Progenitor cell of endocrine pancreas (in vitro differentiated cells): ENCODE measurements around the gene NOMO2. TPM values are rescaled to one million over a fixed set of nuclear protein-coding genes. Genes with fewer than 3 reads are reported as not detected.
"Not testable (repeated sequence)": the region's sequence is repeated elsewhere in the genome, so short reads cannot be mapped to it uniquely, and the experiment has no call there.

Source experiments
- DNase-seq: peaks from one replicate; pipeline ENCODE4 v3.0.0; 2021; ENCODE audit warnings: low spot score; ENCODE audit not compliant: unreplicated experiment
- H3K27ac Mint-ChIP-seq: 2 replicates; pipeline ENCODE4 v1.8.0; 2021; ENCODE audit warnings: mild to moderate bottlenecking, moderate library complexity, mixed read lengths
- H3K27me3 Mint-ChIP-seq: 2 replicates; pipeline ENCODE4 v1.8.0; 2021; ENCODE audit warnings: mixed read lengths
- H3K36me3 Mint-ChIP-seq: 2 replicates; pipeline ENCODE4 v1.8.0; 2022; ENCODE audit warnings: mixed read lengths; ENCODE audit not compliant: insufficient read depth
- H3K4me1 Mint-ChIP-seq: 2 replicates; pipeline ENCODE4 v1.8.0; 2021; ENCODE audit warnings: low read depth, mixed read lengths
- H3K4me3 Mint-ChIP-seq: 2 replicates; pipeline ENCODE4 v1.8.0; 2021; ENCODE audit warnings: low read depth, mild to moderate bottlenecking, moderate library complexity, mixed read lengths
- H3K9me3 Mint-ChIP-seq: 2 replicates; pipeline ENCODE4 v1.8.0; 2021; ENCODE audit warnings: low read depth, mixed read lengths
- total RNA-seq: library from RNA; stranded (reverse); gene quantifications from 2 replicates; pipeline ENCODE4 v1.2.1, GENCODE V29; 2021
- TF ChIP-seq, protein P1 (sequence below): fragments of 200-600 bp; sonication (generic); IDR thresholded peaks from one replicate; pipeline ENCODE4 v1.5.0; 2021; ENCODE audit warnings: antibody characterized with exemption, mild to moderate bottlenecking; ENCODE audit not compliant: unreplicated experiment

Gene NOMO2
- total RNA-seq, 1 donor from 2014 or later, result 116 TPM

- peak; percentile 20 for DNase-seq
- H3K9me3 Mint-ChIP-seq, H3K27me3 Mint-ChIP-seq, H3K36me3 Mint-ChIP-seq, H3K27ac Mint-ChIP-seq, H3K4me1 Mint-ChIP-seq, H3K4me3 Mint-ChIP-seq: not testable (repeated sequence)
- TF ChIP-seq, protein P1, sequence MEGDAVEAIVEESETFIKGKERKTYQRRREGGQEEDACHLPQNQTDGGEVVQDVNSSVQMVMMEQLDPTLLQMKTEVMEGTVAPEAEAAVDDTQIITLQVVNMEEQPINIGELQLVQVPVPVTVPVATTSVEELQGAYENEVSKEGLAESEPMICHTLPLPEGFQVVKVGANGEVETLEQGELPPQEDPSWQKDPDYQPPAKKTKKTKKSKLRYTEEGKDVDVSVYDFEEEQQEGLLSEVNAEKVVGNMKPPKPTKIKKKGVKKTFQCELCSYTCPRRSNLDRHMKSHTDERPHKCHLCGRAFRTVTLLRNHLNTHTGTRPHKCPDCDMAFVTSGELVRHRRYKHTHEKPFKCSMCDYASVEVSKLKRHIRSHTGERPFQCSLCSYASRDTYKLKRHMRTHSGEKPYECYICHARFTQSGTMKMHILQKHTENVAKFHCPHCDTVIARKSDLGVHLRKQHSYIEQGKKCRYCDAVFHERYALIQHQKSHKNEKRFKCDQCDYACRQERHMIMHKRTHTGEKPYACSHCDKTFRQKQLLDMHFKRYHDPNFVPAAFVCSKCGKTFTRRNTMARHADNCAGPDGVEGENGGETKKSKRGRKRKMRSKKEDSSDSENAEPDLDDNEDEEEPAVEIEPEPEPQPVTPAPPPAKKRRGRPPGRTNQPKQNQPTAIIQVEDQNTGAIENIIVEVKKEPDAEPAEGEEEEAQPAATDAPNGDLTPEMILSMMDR, result peak; percentile 39
Observed at GRCh38 chr16:18591908-18592307, 30.0 kb upstream of the NOMO2 start.

- not testable (repeated sequence) for H3K9me3 Mint-ChIP-seq, H3K27me3 Mint-ChIP-seq, H3K4me1 Mint-ChIP-seq, H3K4me3 Mint-ChIP-seq, H3K36me3 Mint-ChIP-seq, DNase-seq, H3K27ac Mint-ChIP-seq
Observed at GRCh38 chr16:18591441-18591840, 29.5 kb upstream of the NOMO2 start.

GRCh38 chr16:18589806-18590205 is 27.9 kb upstream of the NOMO2 start:
- H3K4me1 Mint-ChIP-seq, DNase-seq, H3K9me3 Mint-ChIP-seq, H3K4me3 Mint-ChIP-seq, H3K27ac Mint-ChIP-seq, H3K27me3 Mint-ChIP-seq, H3K36me3 Mint-ChIP-seq: not testable (repeated sequence)

- not testable (repeated sequence) for H3K27me3 Mint-ChIP-seq, DNase-seq, H3K36me3 Mint-ChIP-seq, H3K27ac Mint-ChIP-seq, H3K9me3 Mint-ChIP-seq, H3K4me3 Mint-ChIP-seq, H3K4me1 Mint-ChIP-seq
Observed at GRCh38 chr16:18586560-18587540, 25.0 kb upstream of the NOMO2 start.

GRCh38 chr16:18585789-18586188 is 23.9 kb upstream of the NOMO2 start:
- not testable (repeated sequence) for H3K4me3 Mint-ChIP-seq, DNase-seq, H3K27ac Mint-ChIP-seq, H3K4me1 Mint-ChIP-seq, H3K36me3 Mint-ChIP-seq, H3K27me3 Mint-ChIP-seq, H3K9me3 Mint-ChIP-seq

- H3K27me3 Mint-ChIP-seq, result no peaks in the 10 kb centered on the region
- no peak overlapping the region for H3K4me3 Mint-ChIP-seq
- H3K9me3 Mint-ChIP-seq, result no peaks in the 10 kb centered on the region
- H3K27ac Mint-ChIP-seq, result no peak overlapping the region
- no peaks in the 10 kb centered on the region for H3K4me1 Mint-ChIP-seq
- TF ChIP-seq, protein P1, result no peak
- no peaks in the 10 kb centered on the region for H3K36me3 Mint-ChIP-seq
- DNase-seq, result no peak
Observed at GRCh38 chr16:18582902-18583301, 21.0 kb upstream of the NOMO2 start.

DNA sequence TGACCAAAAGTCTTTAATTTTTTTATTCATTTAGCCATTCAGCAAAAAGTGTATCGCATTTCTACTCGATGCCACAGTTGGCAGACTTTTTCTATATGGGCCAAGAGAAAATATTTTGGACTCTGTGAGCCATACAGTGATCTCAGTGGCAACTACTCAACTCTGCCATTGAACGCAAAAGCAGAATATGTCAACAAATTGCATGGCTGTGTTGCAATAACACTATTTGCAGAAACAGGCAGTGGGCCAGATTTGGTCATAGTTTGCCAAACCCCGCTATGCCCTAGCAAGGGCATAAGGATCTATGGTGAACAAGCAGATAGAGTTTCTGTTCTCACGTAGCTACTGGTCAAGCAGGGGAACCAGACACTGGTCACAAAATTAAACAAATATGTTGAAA is 18.5 kb upstream of the NOMO2 start:
- H3K36me3 Mint-ChIP-seq, H3K4me1 Mint-ChIP-seq, H3K9me3 Mint-ChIP-seq, DNase-seq, H3K27me3 Mint-ChIP-seq, H3K4me3 Mint-ChIP-seq, H3K27ac Mint-ChIP-seq: not testable (repeated sequence)

DNA sequence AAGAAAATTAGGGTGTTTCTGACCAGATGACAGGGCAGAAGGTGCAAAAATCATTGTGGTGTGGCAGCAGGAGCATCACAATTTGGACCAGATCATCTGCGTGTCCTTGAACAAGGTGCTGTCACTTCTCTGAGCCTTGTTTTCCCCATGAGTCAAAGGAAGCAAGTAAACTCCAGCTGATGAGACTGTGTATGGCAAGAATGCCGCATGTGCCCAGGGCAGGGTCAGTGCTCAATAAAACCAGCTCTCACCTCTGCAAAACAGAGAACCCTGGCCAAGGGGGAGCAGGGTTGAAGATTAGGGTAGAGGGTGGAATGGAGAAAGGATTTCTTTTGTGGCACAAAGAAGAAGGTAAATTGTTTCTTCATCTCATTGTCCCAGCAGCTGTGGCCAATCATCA is 17.4 kb upstream of the NOMO2 start:
- not testable (repeated sequence) for H3K27me3 Mint-ChIP-seq, H3K27ac Mint-ChIP-seq, DNase-seq, H3K36me3 Mint-ChIP-seq, H3K4me3 Mint-ChIP-seq, H3K4me1 Mint-ChIP-seq, H3K9me3 Mint-ChIP-seq

DNA sequence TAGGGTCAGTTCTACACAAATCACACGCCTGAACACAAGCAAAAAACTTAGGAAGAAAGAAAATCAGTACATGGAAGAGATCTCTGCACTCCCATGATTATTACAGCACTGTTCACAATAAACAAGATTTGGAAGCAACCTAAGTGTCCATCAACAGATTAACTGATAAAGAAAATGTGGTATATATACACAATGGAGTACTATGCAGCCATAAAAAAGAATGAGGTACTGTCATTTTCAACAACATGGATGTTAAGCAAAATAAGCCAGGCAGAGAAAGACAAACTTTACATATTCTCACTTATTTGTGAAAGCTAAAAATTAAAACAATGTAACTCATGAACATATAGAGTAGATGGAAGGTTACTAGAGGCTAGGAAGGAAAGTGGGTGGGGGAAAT is 16.0 kb upstream of the NOMO2 start:
- H3K9me3 Mint-ChIP-seq, H3K4me3 Mint-ChIP-seq, H3K4me1 Mint-ChIP-seq, H3K27me3 Mint-ChIP-seq, H3K36me3 Mint-ChIP-seq, H3K27ac Mint-ChIP-seq, DNase-seq: not testable (repeated sequence)

DNA sequence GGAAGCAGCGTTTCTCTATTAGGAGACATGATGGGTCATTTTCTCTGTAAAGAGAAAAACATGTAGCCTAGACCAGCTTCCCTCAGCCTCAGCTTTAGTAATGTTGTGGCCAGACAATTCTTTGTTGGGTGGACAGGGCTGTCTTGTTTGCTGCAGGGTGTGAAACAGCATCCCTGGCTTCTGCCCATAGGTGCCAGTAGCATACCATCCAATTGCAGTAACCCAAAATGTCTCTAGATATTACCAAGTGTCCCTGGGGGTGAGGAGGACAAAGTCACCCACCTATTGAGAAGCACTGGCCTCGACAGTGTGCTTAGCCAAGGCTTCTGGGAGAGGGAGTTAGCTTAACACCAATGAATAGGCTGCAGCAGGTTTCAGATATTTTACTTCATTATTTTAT is 14.0 kb upstream of the NOMO2 start:
- not testable (repeated sequence) for H3K36me3 Mint-ChIP-seq, H3K4me1 Mint-ChIP-seq, H3K27ac Mint-ChIP-seq, H3K9me3 Mint-ChIP-seq, H3K27me3 Mint-ChIP-seq, DNase-seq, H3K4me3 Mint-ChIP-seq

DNA sequence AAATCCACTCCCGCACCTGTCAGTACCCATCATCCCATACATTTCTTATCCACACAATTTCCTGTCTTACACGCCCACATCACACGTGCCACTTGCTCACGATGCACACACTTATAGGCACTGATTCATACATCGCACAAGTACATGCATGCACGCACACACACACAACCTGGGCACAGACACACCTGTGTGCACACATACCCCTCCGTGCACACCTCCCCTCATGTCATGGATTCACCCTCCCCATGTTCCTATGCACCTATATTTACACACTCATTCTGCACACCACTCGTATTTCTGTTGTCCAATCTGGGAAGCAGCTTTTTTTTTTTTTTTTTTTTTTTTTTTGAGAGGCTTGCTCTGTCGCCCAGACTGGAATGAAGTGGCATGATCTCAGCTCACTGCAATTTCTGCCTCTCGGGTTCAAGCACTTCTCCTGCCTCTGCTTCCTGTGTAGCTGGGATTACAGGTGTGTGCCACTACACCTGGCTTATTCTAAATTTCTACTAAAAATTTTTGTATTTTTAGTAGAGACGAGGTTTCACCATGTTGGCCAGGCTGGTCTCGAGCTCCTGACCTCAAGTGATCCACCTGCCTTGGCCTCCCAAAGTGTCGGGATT is 13.5 kb upstream of the NOMO2 start:
- H3K27ac Mint-ChIP-seq, DNase-seq, H3K4me3 Mint-ChIP-seq, H3K9me3 Mint-ChIP-seq, H3K36me3 Mint-ChIP-seq, H3K27me3 Mint-ChIP-seq, H3K4me1 Mint-ChIP-seq: not testable (repeated sequence)
